Dendritic cell treated with granulocyte-macrophage colony-stimulating factor and Interleukin-4, amounts not matched to agents 40 ng/mL and 50 ng/mL, for 4 days (primary cell): ENCODE data around the gene KRT6B.
"Not testable (repeated sequence)": the region's sequence is repeated elsewhere in the genome, so short reads cannot be mapped to it uniquely, and the experiment has no call there.

Source experiments
- H3K27ac Mint-ChIP-seq: one replicate; pipeline ENCODE4 v1.8.0; 2022; ENCODE audit warnings: mild to moderate bottlenecking, mixed read lengths
- H3K27me3 Mint-ChIP-seq: one replicate; pipeline ENCODE4 v1.8.0; 2022; ENCODE audit warnings: mild to moderate bottlenecking, mixed read lengths
- H3K36me3 Mint-ChIP-seq: one replicate; pipeline ENCODE4 v1.8.0; 2022; ENCODE audit warnings: low read depth, mixed read lengths
- H3K4me1 Mint-ChIP-seq: one replicate; pipeline ENCODE4 v1.8.0; 2022; ENCODE audit warnings: low read depth, mixed read lengths
- H3K4me3 Mint-ChIP-seq: one replicate; pipeline ENCODE4 v1.8.0; 2022; ENCODE audit warnings: mild to moderate bottlenecking, moderate library complexity, mixed read lengths
- H3K9me3 Mint-ChIP-seq: one replicate; pipeline ENCODE4 v1.8.0; 2022; ENCODE audit warnings: mixed read lengths
- intact Hi-C: fragments of 100-400 bp; cut with micrococcal nuclease; formaldehyde crosslinking; loops from one replicate; pipeline ENCODE4 v1.15.0; 2022

The KRT6B gene

GRCh38 chr12:52487744-52488443 lies 35.9 kb upstream of the KRT6B start:
- H3K27me3 Mint-ChIP-seq, result peaks cover 31% of the 10 kb centered on the region
- peaks cover 11% of the 10 kb centered on the region for H3K9me3 Mint-ChIP-seq
- H3K4me3 Mint-ChIP-seq, H3K36me3 Mint-ChIP-seq, intact Hi-C loops, H3K27ac Mint-ChIP-seq, H3K4me1 Mint-ChIP-seq: not testable (repeated sequence)

- H3K4me1 Mint-ChIP-seq, result no peaks in the 10 kb centered on the region
- no peak overlapping the region for H3K27ac Mint-ChIP-seq
- H3K9me3 Mint-ChIP-seq, result peaks cover 11% of the 10 kb centered on the region
- H3K4me3 Mint-ChIP-seq, result no peak overlapping the region
- H3K27me3 Mint-ChIP-seq, result peaks cover 27% of the 10 kb centered on the region
- intact Hi-C loops, result no loop called here
- no peaks in the 10 kb centered on the region for H3K36me3 Mint-ChIP-seq
Observed at GRCh38 chr12:52487211-52487610, 35.3 kb upstream of the KRT6B start.

GRCh38 chr12:52486166-52487105 lies 34.5 kb upstream of the KRT6B start:
- H3K4me3 Mint-ChIP-seq, result no peak overlapping the region
- H3K36me3 Mint-ChIP-seq, result no peaks in the 10 kb centered on the region
- no peak overlapping the region for H3K27ac Mint-ChIP-seq
- no peaks in the 10 kb centered on the region for H3K4me1 Mint-ChIP-seq
- intact Hi-C loops, result no loop called here
- peaks cover 26% of the 10 kb centered on the region for H3K27me3 Mint-ChIP-seq
- H3K9me3 Mint-ChIP-seq, result peaks cover 11% of the 10 kb centered on the region

- no peak overlapping the region for H3K4me3 Mint-ChIP-seq
- no peaks in the 10 kb centered on the region for H3K4me1 Mint-ChIP-seq
- H3K36me3 Mint-ChIP-seq, result no peaks in the 10 kb centered on the region
- peaks cover 19% of the 10 kb centered on the region for H3K27me3 Mint-ChIP-seq
- H3K27ac Mint-ChIP-seq, result no peak overlapping the region
- peaks cover 6% of the 10 kb centered on the region for H3K9me3 Mint-ChIP-seq
- intact Hi-C loops, result no loop called here
Observed at GRCh38 chr12:52480073-52480472, 28.1 kb upstream of the KRT6B start.

GRCh38 chr12:52477651-52478050 lies 25.7 kb upstream of the KRT6B start:
- no peaks in the 10 kb centered on the region for H3K4me1 Mint-ChIP-seq
- H3K4me3 Mint-ChIP-seq, result no peak overlapping the region
- no peaks in the 10 kb centered on the region for H3K36me3 Mint-ChIP-seq
- H3K27ac Mint-ChIP-seq, result no peak overlapping the region
- H3K27me3 Mint-ChIP-seq, result peaks cover 7% of the 10 kb centered on the region
- intact Hi-C loops, result no loop called here
- no peaks in the 10 kb centered on the region for H3K9me3 Mint-ChIP-seq

- intact Hi-C loops, result no loop called here
- Mint-ChIP-seq H3K4me3 (no peak overlapping the region), H3K4me1 (no peaks in the 10 kb centered on the region), H3K27me3 (peaks cover 4% of the 10 kb centered on the region), H3K9me3 (no peaks in the 10 kb centered on the region), H3K27ac (no peak overlapping the region), H3K36me3 (no peaks in the 10 kb centered on the region)
Observed at GRCh38 chr12:52474212-52474611, 22.3 kb upstream of the KRT6B start.

- intact Hi-C loops, result no loop called here
- no peaks in the 10 kb centered on the region for H3K36me3 Mint-ChIP-seq
- no peak within 1 kb of the TSS for H3K4me3 Mint-ChIP-seq
- H3K4me1 Mint-ChIP-seq, result no peaks in the 10 kb centered on the region
- H3K27me3 Mint-ChIP-seq, result peaks cover 4% of the 10 kb centered on the region
- no peak within 1 kb of the TSS for H3K27ac Mint-ChIP-seq
- H3K9me3 Mint-ChIP-seq, result no peaks in the 10 kb centered on the region
Observed at GRCh38 chr12:52473768-52474167, 21.8 kb upstream of the KRT6B start, which contains the start of gene KRT6C. TSS of gene KRT6C (minus strand) at chr12:52473805. CDS start at chr12:52473737, 68 bp downstream.

- Mint-ChIP-seq H3K4me3 (no peak overlapping the region), H3K27me3 (peaks cover 8% of the 10 kb centered on the region), H3K4me1 (no peaks in the 10 kb centered on the region), H3K9me3 (no peaks in the 10 kb centered on the region), H3K36me3 (no peaks in the 10 kb centered on the region), H3K27ac (no peak overlapping the region)
- intact Hi-C loops, result no loop called here
Observed at GRCh38 chr12:52469853-52470252, 17.9 kb upstream of the KRT6B start.

GRCh38 chr12:52464897-52465296 lies 13.0 kb upstream of the KRT6B start:
- Mint-ChIP-seq H3K27me3 (peaks cover 19% of the 10 kb centered on the region), H3K27ac (no peak overlapping the region), H3K4me3 (no peak overlapping the region), H3K4me1 (no peaks in the 10 kb centered on the region), H3K36me3 (no peaks in the 10 kb centered on the region), H3K9me3 (no peaks in the 10 kb centered on the region)
- intact Hi-C loops, result no loop called here

GRCh38 chr12:52461693-52462092 lies 9.7 kb upstream of the KRT6B start:
- no peaks in the 10 kb centered on the region for H3K4me1 Mint-ChIP-seq
- intact Hi-C loops, result no loop called here
- no peaks in the 10 kb centered on the region for H3K36me3 Mint-ChIP-seq
- no peak overlapping the region for H3K4me3 Mint-ChIP-seq
- no peaks in the 10 kb centered on the region for H3K9me3 Mint-ChIP-seq
- no peak overlapping the region for H3K27ac Mint-ChIP-seq
- peaks cover 15% of the 10 kb centered on the region for H3K27me3 Mint-ChIP-seq

GRCh38 chr12:52458861-52459260 lies 6.9 kb upstream of the KRT6B start:
- peaks cover 9% of the 10 kb centered on the region for H3K27me3 Mint-ChIP-seq
- H3K36me3 Mint-ChIP-seq, result no peaks in the 10 kb centered on the region
- no peaks in the 10 kb centered on the region for H3K9me3 Mint-ChIP-seq
- H3K27ac Mint-ChIP-seq, result no peak overlapping the region
- H3K4me3 Mint-ChIP-seq, result no peak overlapping the region
- H3K4me1 Mint-ChIP-seq, result no peaks in the 10 kb centered on the region
- intact Hi-C loops, result no loop called here

- H3K27me3 Mint-ChIP-seq, result peaks cover 1% of the 10 kb centered on the region
- H3K27ac Mint-ChIP-seq, result no peak overlapping the region
- no peaks in the 10 kb centered on the region for H3K36me3 Mint-ChIP-seq
- intact Hi-C loops, result no loop called here
- no peak overlapping the region for H3K4me3 Mint-ChIP-seq
- no peaks in the 10 kb centered on the region for H3K4me1 Mint-ChIP-seq
- no peaks in the 10 kb centered on the region for H3K9me3 Mint-ChIP-seq
Observed at GRCh38 chr12:52455821-52456220, 3.9 kb upstream of the KRT6B start.

- no peaks in the 10 kb centered on the region for H3K36me3 Mint-ChIP-seq
- intact Hi-C loops, result no loop called here
- H3K27ac Mint-ChIP-seq, result no peak overlapping the region
- H3K27me3 Mint-ChIP-seq, result peaks cover 3% of the 10 kb centered on the region
- no peak overlapping the region for H3K4me3 Mint-ChIP-seq
- H3K9me3 Mint-ChIP-seq, result no peaks in the 10 kb centered on the region
- H3K4me1 Mint-ChIP-seq, result no peaks in the 10 kb centered on the region
Observed at GRCh38 chr12:52454411-52455201, 2.7 kb upstream of the KRT6B start.

GRCh38 chr12:52448228-52448627 lies 3.7 kb downstream of the KRT6B start:
- Mint-ChIP-seq H3K36me3 (no peaks in the 10 kb centered on the region), H3K27ac (no peak overlapping the region), H3K4me1 (no peaks in the 10 kb centered on the region), H3K4me3 (no peak overlapping the region), H3K9me3 (no peaks in the 10 kb centered on the region), H3K27me3 (peaks cover 11% of the 10 kb centered on the region)
- intact Hi-C loops, result no loop called here
